Middle frontal gyrus (tissue), 1 donor: Measurements from ENCODE around the gene ATP9B.
"Not testable (repeated sequence)": the region's sequence is repeated elsewhere in the genome, so short reads cannot be mapped to it uniquely, and the experiment has no call there.

Experiments used
- DNase-seq: peaks from one replicate; pipeline ENCODE4 v3.0.0-alpha.2; 2015; ENCODE audit warnings: low spot score; ENCODE audit errors: extremely low spot score

Gene ATP9B

GRCh38 chr18:79327915-79328314 is 258.7 kb downstream of the ATP9B start:
- DNase-seq = not testable (repeated sequence)

DNA sequence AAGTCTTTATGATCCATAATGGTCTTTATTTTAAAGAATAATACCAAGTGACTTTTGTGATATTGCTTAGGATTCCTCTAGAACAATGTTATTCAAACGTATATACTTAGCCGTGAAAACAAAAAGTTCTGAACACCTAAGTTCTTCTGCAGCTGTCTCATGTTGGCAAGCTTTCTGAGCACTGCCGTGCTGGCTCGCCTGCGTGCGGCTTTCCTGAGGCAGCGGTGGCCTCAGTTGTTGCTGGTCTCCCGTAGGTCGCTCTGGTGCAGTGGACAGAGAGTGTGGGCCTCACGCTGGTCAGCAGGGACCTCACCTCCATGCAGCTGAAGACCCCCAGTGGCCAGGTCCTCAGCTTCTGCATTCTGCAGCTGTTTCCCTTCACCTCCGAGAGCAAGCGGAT is 259.7 kb downstream of the ATP9B start:
- DNase-seq = no peak

- DNase-seq = no peak
Measured at GRCh38 chr18:79329786-79330185, 260.6 kb downstream of the ATP9B start.

GRCh38 chr18:79332646-79333045 is 263.5 kb downstream of the ATP9B start:
- no peak for DNase-seq

DNA sequence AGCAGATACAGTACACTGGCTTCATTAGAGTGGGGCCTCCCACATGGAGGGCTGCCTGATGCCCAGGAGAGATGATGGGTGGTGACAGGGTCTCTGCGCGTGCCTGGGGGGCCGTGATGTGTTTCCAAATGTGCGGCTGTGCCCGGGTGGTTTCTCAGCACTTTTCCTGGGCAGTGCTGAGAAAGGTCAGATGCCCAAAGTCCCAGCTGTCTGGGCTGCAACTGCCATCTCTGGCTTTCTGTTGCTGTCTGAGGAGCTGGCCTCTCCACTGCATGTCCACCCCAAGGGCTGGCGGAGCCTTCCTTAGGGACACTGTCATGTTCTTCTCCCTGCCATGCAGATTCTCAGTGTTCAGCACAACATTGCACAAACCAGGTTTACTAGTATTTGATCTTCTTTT is 263.9 kb downstream of the ATP9B start:
- DNase-seq = no peak

- DNase-seq = no peak
Measured at GRCh38 chr18:79334496-79335233, 265.5 kb downstream of the ATP9B start.

DNA sequence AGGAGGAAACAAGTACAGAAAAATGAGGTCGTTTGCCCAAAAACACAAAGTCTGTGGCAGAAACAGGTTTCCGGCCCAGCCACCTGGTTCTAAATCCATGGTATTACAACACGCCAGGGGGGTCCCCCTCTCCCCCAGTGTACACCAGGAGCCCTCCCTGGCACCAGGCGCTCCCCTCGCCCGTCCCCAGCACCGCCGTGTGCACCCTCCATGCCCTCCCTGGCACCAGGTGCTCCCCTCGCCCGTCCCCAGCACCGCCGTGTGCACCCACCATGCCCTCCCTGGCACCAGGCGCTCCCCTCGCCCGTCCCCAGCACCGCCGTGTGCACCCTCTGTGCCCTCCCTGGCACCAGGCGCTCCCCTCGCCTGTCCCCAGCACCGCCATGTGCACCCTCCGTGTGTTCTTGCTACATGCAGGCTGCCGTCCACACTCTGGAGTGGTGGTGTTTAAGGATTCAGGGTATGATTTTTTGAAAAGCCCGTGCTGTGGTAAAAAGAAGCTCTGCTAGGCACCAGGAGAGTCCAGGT is 266.7 kb downstream of the ATP9B start:
- DNase-seq = no peak

DNA sequence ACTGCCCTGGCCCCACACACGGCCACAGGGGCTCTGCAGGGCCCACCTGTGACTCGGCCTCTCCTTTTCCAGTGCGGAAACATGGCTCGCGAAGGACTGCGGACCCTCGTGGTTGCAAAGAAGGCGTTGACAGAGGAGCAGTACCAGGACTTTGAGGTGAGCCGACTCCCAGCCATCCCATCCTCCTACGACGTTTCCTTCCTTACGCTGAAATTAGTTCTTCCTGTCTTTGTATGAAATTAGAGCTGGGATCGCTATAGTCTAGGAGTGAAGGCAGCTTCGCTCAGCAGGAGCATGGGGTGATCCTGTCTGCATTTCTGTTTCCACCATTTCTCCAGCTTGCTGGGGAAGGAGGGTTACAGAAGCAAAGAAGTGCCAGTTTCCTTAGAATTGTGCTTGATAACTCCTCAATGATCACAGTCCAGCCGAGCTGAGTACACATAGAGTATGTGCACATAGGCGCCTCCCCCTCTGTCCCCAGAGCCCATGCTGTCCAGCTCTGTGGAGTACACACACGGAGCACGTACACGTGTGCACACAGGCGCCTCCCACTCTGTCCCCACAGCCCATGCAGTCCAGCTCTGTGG is 267.5 kb downstream of the ATP9B start:
- no peak for DNase-seq

DNA sequence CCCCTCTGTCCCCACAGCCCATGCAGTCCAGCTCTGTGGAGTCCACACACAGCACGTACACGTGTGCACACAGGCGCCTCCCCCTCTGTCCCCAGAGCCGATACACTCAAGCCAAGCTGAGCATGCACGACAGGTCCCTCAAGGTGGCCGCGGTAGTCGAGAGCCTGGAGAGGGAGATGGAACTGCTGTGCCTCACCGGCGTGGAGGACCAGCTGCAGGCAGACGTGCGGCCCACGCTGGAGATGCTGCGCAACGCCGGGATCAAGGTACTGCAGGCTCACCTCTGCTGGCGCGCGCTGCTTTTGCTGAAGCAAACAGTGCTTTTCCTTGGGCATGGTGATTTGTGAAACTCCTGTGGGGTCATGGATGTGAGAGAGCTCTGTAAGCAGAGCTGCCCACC is 268.0 kb downstream of the ATP9B start:
- no peak for DNase-seq

DNA sequence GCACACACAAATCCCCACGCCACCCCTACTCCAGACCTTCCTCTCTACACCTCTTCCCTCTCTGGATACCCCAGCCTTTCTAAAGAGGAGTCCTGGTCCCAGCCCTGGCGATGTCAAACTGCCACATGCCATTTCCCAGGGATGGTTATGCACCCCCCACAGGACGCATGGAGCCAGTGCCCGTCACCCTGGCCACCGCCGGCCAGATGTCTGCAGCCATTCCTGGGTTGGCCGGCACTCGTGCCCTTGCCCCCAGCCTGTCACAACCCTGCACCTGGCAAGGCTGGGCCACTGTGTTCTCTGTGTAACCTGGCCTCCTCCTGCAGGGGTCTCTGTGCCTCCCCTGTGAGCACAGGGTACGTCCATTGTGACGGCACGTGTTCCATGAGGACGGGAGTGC is 268.4 kb downstream of the ATP9B start:
- DNase-seq = no peak

GRCh38 chr18:79339094-79339908 is 270.1 kb downstream of the ATP9B start:
- DNase-seq = no peak

- no peak for DNase-seq
Measured at GRCh38 chr18:79343567-79344207, 274.5 kb downstream of the ATP9B start.

- DNase-seq = no peak
Measured at GRCh38 chr18:79344208-79344581, 275.0 kb downstream of the ATP9B start.

DNA sequence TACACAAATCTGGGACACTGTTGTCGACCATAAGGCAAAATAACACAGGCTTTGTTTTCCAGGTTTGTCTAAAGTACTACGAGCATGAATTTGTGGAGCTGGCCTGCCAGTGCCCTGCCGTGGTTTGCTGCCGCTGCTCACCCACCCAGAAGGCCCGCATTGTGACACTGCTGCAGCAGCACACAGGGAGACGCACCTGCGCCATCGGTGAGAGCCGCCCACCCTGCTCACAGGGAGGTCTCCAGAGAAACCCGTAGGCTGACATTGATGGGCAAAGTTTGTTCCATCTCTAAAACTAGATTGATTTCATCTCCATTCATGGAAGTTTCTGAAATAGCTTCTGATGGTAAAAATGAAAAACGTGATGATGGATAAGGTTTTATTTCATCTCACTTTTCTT is 276.2 kb downstream of the ATP9B start:
- DNase-seq = no peak

GRCh38 chr18:79345981-79346380 is 276.8 kb downstream of the ATP9B start:
- no peak for DNase-seq

DNA sequence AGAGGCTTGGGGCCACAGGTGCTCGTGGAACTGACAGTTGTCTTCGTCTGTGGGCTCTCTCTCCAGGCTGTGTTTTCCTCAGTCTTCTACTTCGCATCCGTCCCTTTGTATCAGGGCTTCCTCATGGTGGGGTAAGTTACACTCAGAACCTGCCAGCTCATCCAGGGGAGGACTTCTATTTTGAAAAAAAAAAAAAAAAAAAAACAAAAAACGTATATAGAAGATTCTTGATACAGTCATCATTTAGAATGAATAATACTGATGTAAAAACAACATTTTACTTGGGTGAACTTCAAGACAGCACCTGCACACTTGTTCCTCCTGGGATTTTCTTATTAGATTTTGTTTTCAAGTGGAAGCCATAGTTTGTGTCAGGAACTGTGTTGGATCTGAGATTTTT is 278.9 kb downstream of the ATP9B start:
- DNase-seq = no peak

DNA sequence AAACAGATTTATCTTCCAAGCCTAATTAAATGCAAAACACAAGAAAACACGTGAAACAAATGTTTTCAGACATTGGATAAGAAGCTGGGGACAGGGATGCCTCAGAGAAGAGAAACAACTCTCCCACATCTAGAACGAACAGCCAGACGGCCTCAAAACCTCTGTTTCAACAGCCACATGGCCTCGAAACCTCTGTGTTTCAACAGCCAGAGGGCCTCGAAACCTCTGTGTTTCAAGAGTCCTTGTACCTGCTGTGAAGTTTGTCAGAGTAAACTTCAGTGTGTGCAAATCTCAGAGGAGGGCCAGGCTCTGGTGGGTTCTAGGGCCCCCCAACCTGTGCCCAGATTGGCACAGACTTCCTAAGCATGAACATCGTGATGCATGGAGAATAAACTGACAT is 283.2 kb downstream of the ATP9B start:
- DNase-seq = no peak

GRCh38 chr18:79353267-79353666 is 284.1 kb downstream of the ATP9B start:
- DNase-seq = no peak

DNA sequence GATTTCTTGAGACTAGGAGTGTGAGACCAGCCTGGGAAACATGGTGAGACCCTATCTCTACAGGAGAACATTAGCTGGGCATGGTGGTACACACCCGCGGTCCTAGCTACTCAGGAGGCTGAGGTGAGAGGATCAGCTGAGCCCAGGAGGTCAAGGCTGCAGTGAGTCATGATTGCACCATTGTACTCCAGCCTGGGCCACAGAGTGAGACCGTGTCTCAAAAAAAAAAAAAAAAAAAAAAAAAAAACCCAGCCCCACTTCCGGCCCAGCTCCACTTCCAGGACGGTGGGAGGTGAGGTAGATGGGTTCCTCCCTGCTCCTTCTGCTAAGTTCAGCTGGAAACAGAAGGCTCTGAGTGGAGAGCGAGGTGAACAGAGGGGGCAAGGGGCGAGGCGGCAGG is 285.2 kb downstream of the ATP9B start:
- no peak for DNase-seq

DNA sequence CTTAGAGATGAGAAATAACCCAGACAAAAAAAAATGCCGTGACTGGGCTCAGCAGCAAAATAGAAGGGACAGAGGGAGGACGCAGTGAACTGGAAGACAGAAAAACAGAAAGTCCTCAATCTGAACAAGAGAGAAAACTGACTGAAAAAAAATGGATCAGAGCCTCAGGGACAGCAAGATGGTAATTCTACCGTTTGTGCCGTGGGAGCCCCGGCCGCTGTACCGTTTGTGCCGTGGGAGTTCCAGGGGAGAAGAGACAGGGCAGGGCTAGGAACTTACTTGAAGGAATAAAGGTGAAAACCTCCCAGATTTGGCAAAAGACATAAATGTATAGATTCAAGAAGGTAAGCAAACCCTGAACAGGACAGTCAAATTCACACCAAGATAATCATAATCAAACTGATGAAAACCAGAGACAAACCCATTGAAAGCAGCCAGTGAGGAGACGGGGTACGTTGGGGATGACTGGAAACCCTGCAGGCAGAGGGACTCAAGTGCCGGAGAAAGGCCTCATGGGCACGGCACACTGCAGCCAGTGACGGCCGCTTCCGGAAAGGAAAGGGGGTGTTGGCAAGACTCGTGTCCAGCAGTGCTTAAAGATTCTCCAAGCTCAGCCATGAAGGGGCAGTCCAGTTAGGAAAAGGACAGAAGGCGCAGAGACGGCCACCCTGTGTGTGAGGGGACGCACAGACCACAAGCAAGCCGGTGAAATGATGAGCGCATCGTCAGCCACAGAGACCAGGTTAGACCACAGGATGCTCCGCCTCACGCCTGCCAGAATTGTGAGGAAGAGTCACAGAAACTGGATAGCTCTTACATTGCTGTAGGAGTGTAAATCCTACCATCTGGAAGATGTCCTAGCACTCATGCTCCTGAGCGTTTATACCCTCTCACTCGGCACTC is 286.5 kb downstream of the ATP9B start:
- DNase-seq = no peak

- DNase-seq = no peak
Measured at GRCh38 chr18:79356435-79356834, 287.2 kb downstream of the ATP9B start.
